ENCODE measurements around the gene GPBP1. TPM values are rescaled to one million over a fixed set of nuclear protein-coding genes. Genes with fewer than 3 reads are reported as not detected.
"Not testable (repeated sequence)": the region's sequence is repeated elsewhere in the genome, so short reads cannot be mapped to it uniquely, and the experiment has no call there.

The GPBP1 gene
- total RNA-seq, 2 experiments from 2014 or later: 94.1 to 98.5 TPM

GRCh38 chr5:57299986-57300385 lies 126.1 kb downstream of the GPBP1 start:
- Mint-ChIP-seq H3K27ac (no peak overlapping the region), H3K4me3 (no peak overlapping the region), H3K9me3 (no peaks in the 10 kb centered on the region), H3K27me3 (no peaks in the 10 kb centered on the region), H3K36me3 (no peaks in the 10 kb centered on the region), H3K4me1 (ENCODE audit: low read depth) (peaks cover 39% of the 10 kb centered on the region)
- intact Hi-C loops (cut with micrococcal nuclease): loop anchor here (1.0 to 5.0 kb wide), 6 partner anchors 24 to 1160 kb away; partner anchors contain the start of gene PLK2
- ChIA-PET CTCF (interaction anchor here (1.2 to 4.8 kb wide), 3 partner anchors 199 to 1161 kb away, joined by 3 to 128 read pairs (median 4); partner anchors contain the start of gene PLK2), POLR2A (no interaction called here)
- DNase-seq: no peak

DNA sequence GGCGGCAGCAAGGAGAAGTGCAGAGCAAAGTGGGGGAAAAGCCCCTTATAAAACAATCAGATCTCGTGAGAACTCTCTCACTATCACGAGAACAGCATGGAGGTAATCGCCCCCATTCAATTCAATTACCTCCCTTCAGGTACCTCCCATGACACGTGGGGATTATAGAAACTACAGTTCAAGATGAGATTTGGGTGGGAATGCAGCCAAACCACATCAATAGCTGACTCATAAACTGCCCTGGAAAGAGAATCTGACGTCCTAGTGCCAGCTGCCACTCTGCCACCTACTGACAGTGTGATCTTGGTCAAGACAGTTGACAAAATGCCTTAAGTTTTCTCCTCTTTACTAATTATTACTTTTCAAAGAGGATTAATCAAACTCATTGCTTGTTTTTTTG lies 128.3 kb downstream of the GPBP1 start:
- intact Hi-C loops (cut with micrococcal nuclease): loop anchor here (1.0 kb wide), 1 partner anchor 81 kb away; no protein-coding TSS in a partner anchor
- no peaks in the 10 kb centered on the region for H3K36me3 Mint-ChIP-seq
- peaks cover 7% of the 10 kb centered on the region for H3K9me3 Mint-ChIP-seq
- no peak overlapping the region for H3K27ac Mint-ChIP-seq
- no peak overlapping the region for H3K4me3 Mint-ChIP-seq
- DNase-seq: peak; percentile 68
- H3K4me1 Mint-ChIP-seq (ENCODE audit: low read depth): peaks cover 39% of the 10 kb centered on the region
- no peaks in the 10 kb centered on the region for H3K27me3 Mint-ChIP-seq
- ChIA-PET POLR2A (interaction anchor here (1.8 kb wide), 1 partner anchor 1159 kb away, joined by 5 read pairs; no protein-coding TSS in a partner anchor), CTCF (interaction anchor here (0.9 to 2.3 kb wide), 7 partner anchors 11 to 1158 kb away, joined by 3 to 18 read pairs (median 5); partner anchors contain the start of gene PLK2)

DNA sequence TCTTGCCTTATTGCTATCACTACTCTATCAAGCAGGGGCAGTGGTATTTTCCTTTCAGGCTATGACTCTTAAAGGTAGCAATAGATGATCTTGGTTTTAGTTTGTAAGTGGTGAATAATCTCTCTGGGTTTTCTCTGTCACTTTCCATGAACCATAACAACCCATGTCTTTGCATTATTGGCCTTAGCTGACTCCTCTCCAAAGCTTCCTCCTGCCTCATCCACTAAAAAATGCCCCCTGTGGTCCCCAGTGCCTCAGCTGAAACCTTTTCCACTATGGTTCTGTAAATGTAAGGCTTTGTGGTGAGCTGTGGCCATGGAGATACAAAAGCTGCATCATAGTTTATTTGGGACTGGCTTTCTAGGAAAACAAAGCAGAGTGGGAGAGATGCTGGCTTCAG lies 128.8 kb downstream of the GPBP1 start:
- H3K4me1 Mint-ChIP-seq (ENCODE audit: low read depth): peaks cover 39% of the 10 kb centered on the region
- H3K9me3 Mint-ChIP-seq: peaks cover 7% of the 10 kb centered on the region
- peak; percentile 43 for DNase-seq

DNA sequence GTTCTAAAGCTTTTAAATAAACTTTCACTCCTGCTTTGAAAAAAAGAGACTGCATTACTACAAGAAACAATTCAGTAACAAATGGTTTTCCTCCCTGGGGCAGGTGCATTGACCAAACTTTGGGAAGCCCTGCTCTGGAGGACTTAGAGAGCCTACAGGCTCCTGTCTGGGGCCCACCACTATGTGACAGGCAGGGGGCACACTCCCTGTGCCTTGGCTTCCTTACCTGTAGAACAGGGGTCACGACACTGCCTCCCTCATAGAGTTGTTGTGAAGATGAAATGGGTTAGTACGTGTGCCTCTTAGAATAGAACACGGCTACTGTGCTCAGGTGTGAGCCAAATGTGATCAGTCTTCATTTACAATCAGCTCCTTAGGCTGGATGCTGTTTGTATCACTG lies 130.1 kb downstream of the GPBP1 start:
- Mint-ChIP-seq H3K4me3 (no peak overlapping the region), H3K9me3 (peaks cover 7% of the 10 kb centered on the region), H3K27ac (no peak overlapping the region), H3K4me1 (ENCODE audit: low read depth) (peaks cover 29% of the 10 kb centered on the region), H3K36me3 (no peaks in the 10 kb centered on the region), H3K27me3 (no peaks in the 10 kb centered on the region)
- intact Hi-C loops (cut with micrococcal nuclease): no loop called here
- POLR2A ChIA-PET: no interaction called here
- CTCF ChIA-PET: interaction anchor here (0.7 to 2.3 kb wide), 4 partner anchors 10 to 1166 kb away, joined by 3 to 18 read pairs (median 6); partner anchors contain the start of gene PLK2
- no peak for DNase-seq

More for the DNA sequence above, 128.8 kb downstream of the GPBP1 start:
- H3K4me3 Mint-ChIP-seq: no peak overlapping the region
- POLR2A ChIA-PET: interaction anchor here (1.8 kb wide), 1 partner anchor 1158 kb away, joined by 5 read pairs; no protein-coding TSS in a partner anchor
- CTCF ChIA-PET: interaction anchor here (0.6 to 2.3 kb wide), 9 partner anchors 9 to 1158 kb away, joined by 3 to 18 read pairs (median 5); partner anchors contain the start of gene PLK2
- no peaks in the 10 kb centered on the region for H3K27me3 Mint-ChIP-seq
- no peak overlapping the region for H3K27ac Mint-ChIP-seq
- intact Hi-C loops (cut with micrococcal nuclease): loop anchor here (1.0 kb wide), 1 partner anchor 81 kb away; no protein-coding TSS in a partner anchor
- H3K36me3 Mint-ChIP-seq: no peaks in the 10 kb centered on the region

DNA sequence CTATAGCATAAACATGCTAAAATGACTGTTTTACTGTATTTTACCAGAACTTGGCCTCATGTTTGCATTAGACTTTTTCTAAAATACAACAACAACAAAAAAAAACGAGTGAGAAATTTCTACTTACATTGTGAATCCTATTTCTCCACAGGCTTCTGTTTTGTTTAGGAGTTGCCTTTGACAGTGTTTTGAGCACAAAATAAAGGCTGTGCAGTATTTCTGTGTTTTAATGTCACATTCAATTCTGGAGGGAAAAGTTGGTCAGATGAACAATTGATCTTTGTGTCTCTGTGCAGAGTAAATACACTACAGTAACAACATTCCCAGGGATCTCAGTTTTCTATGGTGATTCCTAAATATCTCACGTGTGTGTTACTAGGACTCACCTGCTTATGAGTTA lies 131.1 kb downstream of the GPBP1 start:
- CTCF ChIA-PET: no interaction called here

GRCh38 chr5:57306359-57306758 lies 132.5 kb downstream of the GPBP1 start:
- peaks cover 18% of the 10 kb centered on the region for H3K4me1 Mint-ChIP-seq (ENCODE audit: low read depth)

More for the DNA sequence above, 131.1 kb downstream of the GPBP1 start:
- Mint-ChIP-seq H3K4me3 (no peak overlapping the region), H3K36me3 (no peaks in the 10 kb centered on the region), H3K4me1 (ENCODE audit: low read depth) (peaks cover 23% of the 10 kb centered on the region), H3K27me3 (no peaks in the 10 kb centered on the region), H3K9me3 (peaks cover 7% of the 10 kb centered on the region), H3K27ac (no peak overlapping the region)
- intact Hi-C loops (cut with micrococcal nuclease): no loop called here
- no peak for DNase-seq
- POLR2A ChIA-PET: no interaction called here

DNA sequence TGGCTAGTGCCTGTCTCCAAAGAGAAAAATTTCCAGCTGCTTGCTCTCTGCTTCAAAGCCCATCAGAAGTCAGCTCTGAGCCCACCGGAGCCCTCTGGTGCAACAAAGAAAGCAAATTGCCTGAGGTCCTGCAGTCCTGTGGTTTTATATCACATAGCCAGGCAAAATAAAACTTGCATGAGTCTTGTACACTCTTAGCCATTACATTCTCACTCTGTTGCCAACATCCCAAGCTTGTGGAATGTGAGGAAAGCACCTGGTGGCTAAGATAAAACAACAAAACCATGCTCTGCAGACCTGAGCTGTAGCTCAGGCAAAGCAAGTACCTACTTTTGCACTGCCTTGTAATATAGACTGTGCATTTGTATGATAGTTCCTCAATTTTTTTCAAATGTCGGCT lies 133.7 kb downstream of the GPBP1 start:
- Mint-ChIP-seq H3K4me1 (ENCODE audit: low read depth) (peaks cover 7% of the 10 kb centered on the region), H3K36me3 (no peaks in the 10 kb centered on the region), H3K4me3 (no peak overlapping the region), H3K9me3 (peaks cover 7% of the 10 kb centered on the region), H3K27me3 (no peaks in the 10 kb centered on the region), H3K27ac (no peak overlapping the region)
- ChIA-PET CTCF (interaction anchor here (1.0 kb wide), 1 partner anchor 8 kb away, joined by 4 read pairs; no protein-coding TSS in a partner anchor), POLR2A (no interaction called here)
- intact Hi-C loops (cut with micrococcal nuclease): no loop called here
- DNase-seq: no peak

More at GRCh38 chr5:57306359-57306758, 132.5 kb downstream of the GPBP1 start:
- CTCF ChIA-PET: no interaction called here
- intact Hi-C loops (cut with micrococcal nuclease): no loop called here
- DNase-seq: no peak
- H3K9me3 Mint-ChIP-seq: peaks cover 7% of the 10 kb centered on the region
- H3K4me3 Mint-ChIP-seq: no peak overlapping the region
- H3K36me3 Mint-ChIP-seq: no peaks in the 10 kb centered on the region
- H3K27ac Mint-ChIP-seq: no peak overlapping the region
- POLR2A ChIA-PET: no interaction called here
- no peaks in the 10 kb centered on the region for H3K27me3 Mint-ChIP-seq

GRCh38 chr5:57309022-57309421 lies 135.2 kb downstream of the GPBP1 start:
- H3K4me1 Mint-ChIP-seq (ENCODE audit: low read depth); H3K36me3 Mint-ChIP-seq; H3K27ac Mint-ChIP-seq; H3K27me3 Mint-ChIP-seq; H3K9me3 Mint-ChIP-seq; CTCF ChIA-PET; intact Hi-C loops (cut with micrococcal nuclease); POLR2A ChIA-PET; DNase-seq; H3K4me3 Mint-ChIP-seq: not testable (repeated sequence)

DNA sequence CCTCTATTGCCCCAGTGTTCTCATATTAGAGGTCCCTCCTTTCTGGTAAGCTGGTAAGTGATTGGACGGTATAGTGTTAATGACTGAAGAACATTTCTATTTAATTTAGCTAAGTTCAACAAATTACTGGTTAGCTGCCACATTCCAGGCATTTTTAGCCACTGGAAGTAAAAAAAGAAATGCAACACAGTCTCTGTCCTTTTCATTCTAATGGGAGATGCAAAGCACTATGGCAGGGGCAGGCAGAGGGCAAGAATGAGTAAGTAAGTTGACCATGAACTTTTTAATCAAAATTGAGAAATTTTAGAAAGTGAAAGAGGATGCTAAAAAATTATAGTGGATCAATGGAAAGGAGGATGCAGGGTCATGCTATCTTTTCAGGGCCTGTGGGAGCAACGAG lies 137.4 kb downstream of the GPBP1 start:
- CTCF ChIA-PET: no interaction called here

GRCh38 chr5:57311921-57312735 lies 138.3 kb downstream of the GPBP1 start:
- ChIA-PET POLR2A (no interaction called here), CTCF (interaction anchor here (2.1 kb wide), 1 partner anchor 14 kb away, joined by 7 read pairs; no protein-coding TSS in a partner anchor)
- intact Hi-C loops (cut with micrococcal nuclease): no loop called here
- H3K27me3 Mint-ChIP-seq: no peaks in the 10 kb centered on the region
- no peaks in the 10 kb centered on the region for H3K36me3 Mint-ChIP-seq
- no peak overlapping the region for H3K4me3 Mint-ChIP-seq
- no peaks in the 10 kb centered on the region for H3K9me3 Mint-ChIP-seq
- no peaks in the 10 kb centered on the region for H3K4me1 Mint-ChIP-seq (ENCODE audit: low read depth)
- H3K27ac Mint-ChIP-seq: no peak overlapping the region
- no peak for DNase-seq

More for the DNA sequence above, 137.4 kb downstream of the GPBP1 start:
- DNase-seq: no peak
- intact Hi-C loops (cut with micrococcal nuclease): no loop called here
- no peaks in the 10 kb centered on the region for H3K27me3 Mint-ChIP-seq
- POLR2A ChIA-PET: no interaction called here
- H3K4me3 Mint-ChIP-seq: no peak overlapping the region
- H3K36me3 Mint-ChIP-seq: no peaks in the 10 kb centered on the region
- peaks cover 6% of the 10 kb centered on the region for H3K9me3 Mint-ChIP-seq
- H3K27ac Mint-ChIP-seq: no peak overlapping the region
- no peaks in the 10 kb centered on the region for H3K4me1 Mint-ChIP-seq (ENCODE audit: low read depth)

DNA sequence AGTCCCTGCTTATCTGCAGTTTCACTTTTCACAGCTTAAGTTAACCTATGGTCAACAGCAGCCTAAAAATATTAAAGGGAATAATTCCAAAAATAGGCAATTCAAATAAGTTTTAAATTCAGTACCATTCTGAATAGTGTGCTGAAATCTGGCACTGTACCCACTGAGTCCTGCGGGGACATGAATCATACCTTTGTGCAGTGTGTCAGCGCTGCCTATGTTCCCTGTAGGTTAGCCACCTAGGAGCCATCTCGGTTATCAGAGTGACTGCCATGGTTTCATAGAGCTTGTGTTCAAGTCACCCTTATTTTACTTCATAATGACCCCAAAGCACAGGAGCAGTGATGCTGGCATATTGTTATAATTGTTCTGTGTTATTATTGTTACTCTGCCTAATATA lies 139.9 kb downstream of the GPBP1 start:
- Mint-ChIP-seq H3K27me3 (peaks cover 1% of the 10 kb centered on the region), H3K4me1 (ENCODE audit: low read depth) (no peaks in the 10 kb centered on the region), H3K4me3 (no peak overlapping the region), H3K9me3 (no peaks in the 10 kb centered on the region), H3K36me3 (no peaks in the 10 kb centered on the region), H3K27ac (no peak overlapping the region)
- no peak for DNase-seq
- ChIA-PET CTCF (interaction anchor here (2.1 kb wide), 1 partner anchor 15 kb away, joined by 7 read pairs; no protein-coding TSS in a partner anchor), POLR2A (no interaction called here)
- intact Hi-C loops (cut with micrococcal nuclease): no loop called here
